Measurements from ENCODE around the gene EOLA1. TPM values are rescaled to one million over a fixed set of nuclear protein-coding genes. Genes with fewer than 3 reads are reported as not detected.

The EOLA1 gene
- total RNA-seq, 1 experiment from 2014 or later, result 7.9 TPM

DNA sequence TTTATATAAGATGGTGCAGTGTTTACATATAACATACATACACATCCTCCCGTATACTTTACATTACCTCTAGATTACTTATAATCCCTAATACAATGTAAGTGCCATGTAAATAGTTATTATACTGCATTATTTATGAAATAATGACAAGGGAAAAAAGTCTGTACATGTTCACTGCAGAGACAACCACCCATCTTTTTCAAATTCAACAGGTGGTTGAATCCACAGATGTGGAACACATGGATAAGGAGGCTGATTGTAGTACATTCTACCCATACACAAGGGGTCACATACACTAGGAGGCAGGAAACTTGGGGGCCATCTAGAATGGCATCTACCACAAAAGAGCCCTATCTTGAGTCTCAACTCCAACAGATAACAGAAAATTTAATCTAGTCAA is 32.3 kb upstream of the EOLA1 start:
- Histone ChIP-seq H3K23me2 (ENCODE audit: insufficient read length, low read depth, low read length, poor library complexity, severe bottlenecking) (peaks cover 2% of the 10 kb centered on the region), H4K91ac (ENCODE audit: insufficient read length, low read depth, low read length) (no peak overlapping the region), H2BK5ac (ENCODE audit: insufficient read length, low read length) (no peak overlapping the region), H3K18ac (ENCODE audit: insufficient read length, low read depth, low read length) (no peak overlapping the region), H3K27me3 (ENCODE audit: insufficient read depth, low read length) (no peaks in the 10 kb centered on the region), H3K9ac (ENCODE audit: extremely low read depth, insufficient read length, low read length) (no peak overlapping the region), H3K79me2 (ENCODE audit: insufficient read depth, low read length) (no peaks in the 10 kb centered on the region), H2BK120ac (ENCODE audit: low read depth, low read length, poor library complexity, severe bottlenecking) (no peak overlapping the region), H2BK20ac (ENCODE audit: low read depth, low read length, poor library complexity, severe bottlenecking) (no peak overlapping the region), H3K4me1 (ENCODE audit: insufficient read depth, low read length) (no peaks in the 10 kb centered on the region; the same call in 1 of the 2 replicates), H3K27ac (ENCODE audit: insufficient read length, low read depth, low read length) (no peak overlapping the region), H2AK5ac (ENCODE audit: insufficient read length, low read length) (no peak overlapping the region), H3T11ph (ENCODE audit: low read length) (no peak overlapping the region), H3K56ac (ENCODE audit: insufficient read length, low read depth, low read length) (no peak overlapping the region), H3K14ac (ENCODE audit: insufficient read depth, low read length) (no peak overlapping the region), H3K9me3 (ENCODE audit: control insufficient read depth, low read depth, low read length) (peaks cover 47% of the 10 kb centered on the region), H3K4ac (ENCODE audit: low read depth, low read length) (no peak overlapping the region), H4K8ac (replicated peaks; ENCODE audit: insufficient read length, low read depth, low read length) (no peak overlapping the region), H2AFZ (ENCODE audit: low read length) (no peak overlapping the region), H3K23ac (ENCODE audit: insufficient read length, low read depth, low read length) (no peak overlapping the region), H4K5ac (ENCODE audit: insufficient read length, low read depth, low read length) (no peak overlapping the region), H2BK12ac (ENCODE audit: insufficient read length, low read depth, low read length) (no peak overlapping the region), H3K4me2 (ENCODE audit: insufficient read depth, insufficient read length, low read length) (no peak overlapping the region), H4K20me1 (ENCODE audit: control insufficient read depth, insufficient read depth, insufficient read length) (no peaks in the 10 kb centered on the region), H3K79me1 (ENCODE audit: insufficient read depth, low read depth, low read length, poor library complexity, severe bottlenecking) (no peaks in the 10 kb centered on the region), H2BK15ac (ENCODE audit: low read depth, low read length) (no peak overlapping the region)
- no peak overlapping the region for H3K4me3 Mint-ChIP-seq
- H3K4me1 Mint-ChIP-seq, result peaks cover 22 to 27% of the 10 kb centered on the region in 2 experiments
- H3K27ac Mint-ChIP-seq, result no peak overlapping the region
- peaks cover 6% of the 10 kb centered on the region for H3K27me3 Mint-ChIP-seq (ENCODE audit: low read depth)
- H3K36me3 Mint-ChIP-seq (ENCODE audit: insufficient read depth in 1 of 3, low read depth in 3 of 3), result no peaks in the 10 kb centered on the region; a peak in 1 of 7 replicates
- WGBS (ENCODE audit: extremely low coverage, insufficient read length, low lambda C conversion rate), result no CpG with 5 or more reads among the region's 1 CpG
- no peak for DNase-seq
- no peak for TF ChIP-seq CTCF (conservative IDR thresholded peaks at IDR 0.05)
- peaks cover 61 to 64% of the 10 kb centered on the region in 2 experiments for H3K9me3 Mint-ChIP-seq

Measured in H9 (cell line).